C4-2B (cell line): ENCODE measurements around the gene C2orf74.

Source experiments
- CTCF ChIP-seq: fragments of 450-650 bp; conservative IDR thresholded peaks from 2 replicates; pipeline ENCODE4 v1.5.1; 2017; ENCODE audit warnings: mild to moderate bottlenecking
- ZFX ChIP-seq: fragments of 450-650 bp; IDR thresholded peaks from 2 replicates; pipeline ENCODE4 v1.6.1; 2017

DNA sequence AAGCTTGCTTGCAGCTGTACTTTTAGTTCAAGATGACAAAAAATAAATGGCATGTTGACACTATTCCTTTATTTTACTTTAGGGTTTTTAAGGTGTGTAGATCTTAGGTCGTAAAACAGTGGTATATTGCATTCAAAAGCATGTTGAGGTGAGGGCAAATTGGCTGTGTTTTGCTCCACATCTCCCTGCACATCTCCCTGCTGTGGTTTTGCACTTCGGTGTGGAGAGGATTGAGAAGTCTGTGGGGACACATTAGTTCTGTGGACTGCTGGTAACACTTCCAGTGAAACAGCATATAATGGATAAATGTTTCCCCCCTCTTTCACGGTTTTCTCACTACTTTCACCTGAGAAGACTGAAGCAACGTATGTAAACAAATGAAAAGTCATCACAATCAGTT, 25.1 kb downstream of the C2orf74 start:
- TF ChIP-seq CTCF (no peak), ZFX (no peak)
